GM21526 (cell line): ENCODE data around the gene FAM9A.

Source experiments
- ATAC-seq: cut with Tn5 transposase; IDR thresholded peaks from one replicate; pipeline ENCODE4 v1.9.1; 2021; ENCODE audit warnings: moderate library complexity; ENCODE audit not compliant: unreplicated experiment, low FRiP score

Gene FAM9A

DNA sequence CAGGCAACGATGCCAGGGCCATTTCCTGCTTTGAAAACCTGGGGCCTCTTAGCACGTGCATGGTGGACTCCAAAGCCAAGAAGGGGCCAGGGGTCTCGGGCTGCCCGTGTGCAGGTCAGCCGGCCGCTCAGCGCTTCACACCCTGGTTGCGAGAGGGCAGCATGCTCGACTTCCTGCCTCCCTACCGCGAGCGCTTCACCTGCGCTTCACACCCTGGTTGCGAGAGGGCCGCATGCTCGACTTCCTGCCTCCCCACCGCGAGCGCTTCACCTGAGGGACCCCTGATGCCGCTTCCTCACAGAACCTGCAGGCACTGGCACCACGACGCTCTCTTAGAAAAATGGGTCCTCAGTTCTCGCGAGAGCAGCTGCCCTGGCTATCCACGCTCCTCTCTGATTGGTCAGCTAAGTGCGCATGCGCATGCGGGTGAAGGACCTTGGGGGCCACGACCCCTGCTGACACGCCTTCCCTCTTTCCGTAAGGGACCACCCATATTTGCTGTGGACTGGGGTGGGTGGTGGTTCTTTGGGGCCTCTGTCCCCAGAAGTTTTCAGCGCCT lies at the start of gene FAM9A:
TSS of gene FAM9A (minus strand) at position 343 of the 559 bp plus-strand sequence. CDS start 1,212 bp downstream, outside the sequence.
- no peak for ATAC-seq

DNA sequence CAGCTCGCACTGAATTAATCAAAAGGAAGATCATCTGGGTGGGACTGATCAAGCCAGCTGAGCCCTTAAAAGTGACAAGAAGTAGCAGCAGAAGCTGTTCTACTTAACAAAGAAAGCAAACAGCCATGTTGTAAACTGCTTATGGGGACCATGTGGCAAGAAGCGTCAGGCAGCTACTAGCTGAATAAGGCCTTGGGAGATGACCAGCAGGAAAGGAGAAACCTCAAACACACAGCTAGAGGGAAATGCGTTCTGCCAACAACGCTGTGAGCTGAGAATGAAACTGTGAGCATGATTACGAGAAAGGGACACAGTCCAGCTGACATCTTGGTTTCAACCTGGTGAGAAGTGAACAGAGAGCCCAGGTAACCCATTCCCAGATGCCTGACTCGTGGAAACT lies 49.3 kb upstream of the FAM9A start:
- ATAC-seq, result no peak

DNA sequence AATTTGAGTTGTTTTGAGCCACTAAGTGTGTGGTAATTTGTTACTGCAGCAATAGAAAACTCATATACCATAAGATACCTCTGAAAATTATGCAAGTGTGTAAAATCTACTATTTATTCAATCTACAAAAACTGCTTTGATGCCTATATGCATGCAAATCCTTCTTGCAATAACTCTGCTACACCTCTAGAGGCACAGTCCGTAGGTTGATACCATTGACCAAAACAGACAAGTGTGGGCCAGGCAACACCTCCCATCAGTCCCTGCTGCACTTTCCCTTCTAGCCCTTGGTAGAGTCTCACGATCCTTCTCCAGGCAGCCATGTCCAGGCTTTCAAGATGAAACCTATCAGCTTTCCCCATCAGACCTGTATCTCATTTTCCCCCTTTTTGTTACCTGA lies 48.8 kb upstream of the FAM9A start:
- ATAC-seq, result peak; percentile 78

DNA sequence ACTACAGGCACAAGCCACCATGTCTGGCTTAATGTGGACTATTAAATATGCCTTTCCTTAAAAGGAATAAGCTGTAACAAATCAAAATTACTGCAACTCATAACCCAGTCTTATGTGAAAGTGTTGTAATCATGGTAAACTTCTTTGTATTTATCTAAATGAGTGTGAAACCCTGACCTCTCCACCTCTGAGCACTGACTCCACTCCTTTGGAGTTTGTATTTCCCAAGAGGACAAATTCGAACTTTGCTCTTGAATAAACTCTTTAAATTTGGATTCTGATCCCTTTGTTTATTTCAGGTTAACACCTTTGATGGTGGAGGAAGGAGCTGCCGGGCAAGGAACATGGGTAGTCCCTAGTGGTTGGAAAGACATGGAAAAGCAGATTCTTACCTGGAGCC lies 48.3 kb upstream of the FAM9A start:
- ATAC-seq, result no peak

DNA sequence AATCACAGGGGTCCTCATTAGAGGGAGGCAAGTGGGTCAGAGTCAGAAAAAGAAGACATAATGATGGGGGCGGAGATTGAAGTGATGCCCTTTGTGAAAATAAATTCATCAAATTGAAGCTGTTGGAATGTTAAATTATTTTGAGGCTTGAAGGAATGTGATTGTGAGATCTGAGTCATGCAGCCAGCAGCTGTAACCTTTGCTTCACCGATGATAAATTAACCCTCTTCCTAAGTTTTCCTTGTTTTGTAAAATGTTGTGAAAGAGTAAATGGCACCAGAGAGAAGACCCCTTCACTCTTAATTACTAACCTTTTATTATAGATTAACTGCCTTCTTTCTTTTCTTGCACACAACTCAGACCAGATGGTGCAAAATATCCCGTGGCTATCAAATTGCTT lies 47.7 kb upstream of the FAM9A start:
- ATAC-seq, result no peak

DNA sequence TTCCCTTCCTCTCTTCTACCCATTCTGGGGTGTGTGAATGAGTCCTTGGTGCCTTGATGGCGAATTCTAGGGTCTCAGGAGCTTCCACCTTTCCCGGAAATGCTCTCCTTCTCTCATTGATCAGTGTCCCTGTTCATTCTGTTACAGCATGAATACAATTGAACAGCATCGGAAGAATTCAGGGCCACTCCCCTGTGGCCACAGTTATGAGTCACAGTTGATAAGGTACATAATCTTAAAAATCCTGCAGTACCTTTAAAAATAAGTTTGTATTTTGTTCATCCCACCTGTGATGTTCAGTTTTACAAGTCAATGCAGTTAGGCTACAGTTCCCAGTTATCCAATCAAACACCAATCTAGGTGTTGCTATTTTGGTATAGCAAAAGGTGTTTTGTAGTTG lies 47.3 kb upstream of the FAM9A start:
- no peak for ATAC-seq

DNA sequence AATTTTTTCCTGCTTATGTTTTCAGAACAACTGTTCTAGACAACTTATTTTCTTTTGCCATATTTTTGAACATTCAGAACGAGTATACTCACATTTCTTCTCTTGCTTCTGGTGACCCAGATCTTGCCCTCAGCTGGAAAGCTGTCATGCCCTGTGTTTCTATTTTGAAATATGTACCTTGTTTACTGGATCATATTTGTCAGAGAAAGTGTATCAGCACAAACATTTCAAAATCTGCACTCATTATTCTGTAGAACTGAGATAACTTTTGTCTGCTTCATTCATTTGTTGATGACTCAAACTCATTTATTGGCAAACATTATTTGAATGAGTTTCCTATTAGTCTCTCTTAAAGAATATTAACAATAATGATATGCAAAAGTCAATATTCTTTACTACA lies 46.2 kb upstream of the FAM9A start:
- ATAC-seq, result no peak

DNA sequence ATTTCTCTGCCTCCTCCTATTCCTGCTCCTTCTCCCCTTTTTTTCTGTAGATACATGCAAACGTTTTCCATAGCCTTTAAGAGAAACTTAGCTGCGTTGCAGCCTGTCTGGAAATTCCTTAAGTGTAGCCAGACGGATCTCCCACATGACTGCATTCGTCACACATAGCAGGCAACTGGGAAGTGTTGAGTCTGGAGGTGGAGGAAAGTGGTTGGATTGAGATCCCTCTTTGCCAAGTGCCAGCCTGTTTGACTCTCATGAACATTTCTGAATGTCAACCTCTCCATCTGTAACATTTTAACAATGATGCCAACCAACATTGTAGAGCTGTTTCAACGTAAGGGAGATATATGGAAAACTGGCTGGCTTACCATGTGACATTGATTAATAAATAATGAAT lies 45.1 kb upstream of the FAM9A start:
- no peak for ATAC-seq

DNA sequence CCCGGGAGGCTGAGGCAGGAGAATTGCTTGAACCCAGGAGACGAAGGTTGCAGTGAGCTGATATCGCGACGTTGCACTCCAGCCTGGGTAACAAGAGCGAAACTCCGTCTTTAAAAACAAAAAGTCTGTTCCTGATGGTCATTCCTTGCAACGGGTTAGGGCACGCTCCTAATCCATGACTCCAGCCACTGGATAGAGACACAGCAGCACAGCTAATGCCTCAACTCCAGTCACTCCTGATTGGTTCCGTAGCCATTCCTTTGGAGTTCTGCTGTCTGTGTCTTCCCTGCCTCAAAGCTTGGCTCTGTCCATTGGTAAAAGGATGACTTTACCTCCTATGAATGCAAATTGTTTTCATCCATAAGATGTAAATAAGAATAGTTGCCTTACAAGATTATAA lies 44.3 kb upstream of the FAM9A start:
- ATAC-seq, result no peak

DNA sequence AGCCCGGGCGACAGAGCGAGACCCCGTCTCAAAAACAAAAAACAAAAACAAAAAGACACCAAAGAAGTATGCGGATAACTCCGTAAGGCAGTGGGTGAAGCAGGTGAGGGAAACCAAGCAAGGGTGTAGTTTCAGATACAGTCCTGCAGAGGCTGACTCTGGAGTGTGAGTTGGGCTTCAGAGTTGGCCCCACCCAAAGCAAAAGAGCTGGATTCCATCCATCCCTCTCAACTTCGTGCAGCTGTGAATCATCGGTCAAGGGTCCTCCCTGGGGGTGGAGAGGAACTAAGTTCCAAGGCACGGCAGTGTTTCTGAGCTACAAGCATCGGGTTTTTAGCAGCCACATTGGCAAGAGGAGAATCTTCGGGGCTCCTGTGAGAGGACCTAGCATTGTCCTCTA lies 43.9 kb upstream of the FAM9A start:
- no peak for ATAC-seq

DNA sequence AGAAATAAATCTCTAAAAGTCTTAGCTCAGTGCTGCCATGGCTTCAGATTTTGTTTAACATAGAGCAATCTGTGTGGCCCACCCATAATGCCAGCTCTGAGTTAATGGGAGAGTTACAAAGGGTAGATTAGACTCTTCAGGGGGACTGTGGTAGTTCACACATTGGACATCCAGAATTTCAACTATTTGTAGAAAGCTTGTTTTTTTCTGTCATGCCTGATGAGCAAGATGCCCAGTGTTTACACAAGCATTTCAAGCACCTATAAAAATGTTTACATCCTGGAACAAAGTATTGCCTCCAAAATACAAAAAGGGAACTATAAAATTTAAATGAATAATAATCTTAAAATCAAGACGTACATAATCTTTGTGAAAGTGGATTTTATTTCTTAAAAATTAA lies 43.0 kb upstream of the FAM9A start:
- no peak for ATAC-seq

DNA sequence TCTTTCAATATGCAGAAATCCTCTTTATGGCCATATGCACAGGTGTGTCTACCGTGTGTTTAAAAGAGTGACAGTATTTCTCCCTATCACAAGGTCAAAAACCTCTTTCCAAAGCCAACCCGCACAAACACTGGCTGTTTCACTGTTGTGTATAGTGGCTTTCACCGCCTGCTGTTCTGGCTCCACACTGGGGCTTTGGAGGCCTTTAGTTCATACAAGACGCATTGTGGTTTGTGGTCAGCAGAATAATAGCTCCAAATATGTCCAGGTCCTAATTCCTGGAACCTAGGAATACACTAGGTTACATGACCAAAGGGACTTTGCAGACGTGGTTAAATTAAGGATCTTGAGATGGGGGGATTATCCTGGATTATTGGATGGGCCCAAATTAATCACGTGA lies 40.7 kb upstream of the FAM9A start:
- ATAC-seq, result no peak

DNA sequence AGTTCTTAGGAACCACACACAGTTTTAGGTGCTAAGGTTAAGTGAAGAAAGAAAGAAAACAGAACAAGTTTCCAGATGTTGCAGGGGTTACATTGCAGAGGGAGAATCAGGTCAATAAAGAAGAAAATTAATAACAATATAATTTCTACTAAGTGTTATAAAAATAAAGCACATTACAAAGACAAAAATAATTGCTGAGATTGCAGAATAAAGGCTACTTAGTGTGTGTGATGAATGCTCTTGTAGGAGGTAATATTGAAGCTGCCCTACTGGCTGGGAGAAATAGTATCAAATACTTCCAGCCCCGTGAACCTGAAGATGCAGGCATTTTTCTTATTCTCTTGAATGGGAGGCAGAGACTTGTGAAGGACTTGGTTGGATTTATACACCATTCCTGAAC lies 33.2 kb upstream of the FAM9A start:
- ATAC-seq, result no peak

DNA sequence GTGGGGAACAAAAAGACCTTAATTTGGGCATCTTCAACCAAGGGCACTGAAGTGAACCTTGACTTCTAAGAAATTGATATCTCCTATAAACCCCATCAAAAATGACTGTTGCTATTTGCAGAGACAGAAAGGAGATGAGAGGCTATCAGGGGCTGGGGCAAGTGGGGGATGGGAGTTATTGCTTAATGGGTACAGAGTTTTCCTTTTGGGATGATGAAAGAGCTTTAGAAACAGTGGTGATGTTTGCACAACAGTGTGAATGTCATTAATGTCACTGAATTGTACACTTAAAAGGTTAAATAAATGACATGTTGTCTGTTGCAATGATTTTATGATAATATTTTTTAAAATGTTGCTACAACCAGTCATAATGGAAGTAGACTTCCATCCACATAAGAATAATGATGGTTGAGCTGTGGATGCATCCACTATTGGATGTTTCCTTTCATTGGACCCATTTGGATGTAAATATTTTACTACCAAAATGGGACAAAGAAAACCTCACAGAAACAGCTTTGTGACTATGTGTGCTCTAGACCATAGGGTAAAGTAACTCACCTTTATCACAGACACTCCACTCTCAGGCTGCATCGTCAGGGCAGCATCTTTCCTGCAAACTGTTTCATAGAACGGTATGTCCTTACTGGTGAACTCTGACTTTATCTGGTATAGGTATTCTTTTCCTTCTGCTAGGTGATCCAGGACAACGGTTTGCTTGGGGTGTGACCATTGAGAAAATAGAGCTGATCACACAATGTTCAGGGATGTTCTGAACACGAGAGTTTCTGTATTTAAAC lies 31.6 kb upstream of the FAM9A start:
- ATAC-seq, result no peak

DNA sequence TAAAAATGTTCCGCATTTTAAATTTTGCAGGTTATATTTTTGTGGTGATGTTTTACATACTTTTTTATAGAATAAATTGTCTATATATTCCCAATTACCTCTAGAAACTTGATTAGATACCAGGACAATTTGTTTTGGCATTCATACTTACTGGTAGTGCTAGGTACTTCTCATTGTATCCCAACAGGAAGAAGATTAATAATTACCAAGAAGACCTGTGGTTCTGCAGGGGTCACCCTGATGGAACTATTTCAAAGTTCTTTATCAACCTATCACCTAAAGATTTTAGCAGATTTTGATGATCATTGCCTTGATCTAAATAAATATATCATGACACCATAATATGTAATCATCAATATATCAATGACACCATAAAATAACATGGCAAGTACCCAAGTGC lies 22.5 kb upstream of the FAM9A start:
- no peak for ATAC-seq

DNA sequence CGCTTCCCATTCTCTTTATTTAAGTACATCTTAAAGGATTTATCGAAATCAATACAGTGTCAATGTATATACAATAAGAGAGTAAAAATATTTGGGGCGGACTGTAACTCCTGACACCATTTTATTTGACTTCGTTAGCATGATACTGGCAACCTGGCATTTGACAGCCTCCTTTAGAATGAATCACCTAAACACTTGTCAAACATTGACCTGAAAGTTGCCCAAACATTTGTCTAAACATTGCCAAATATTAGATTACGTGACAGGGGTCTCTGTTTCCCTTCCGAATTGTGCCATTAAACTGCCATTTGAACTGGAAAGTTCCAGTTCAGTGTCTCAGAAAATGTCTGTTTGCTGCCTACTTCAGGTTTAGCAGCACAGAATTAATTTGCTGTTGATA lies 20.8 kb upstream of the FAM9A start:
- no peak for ATAC-seq

DNA sequence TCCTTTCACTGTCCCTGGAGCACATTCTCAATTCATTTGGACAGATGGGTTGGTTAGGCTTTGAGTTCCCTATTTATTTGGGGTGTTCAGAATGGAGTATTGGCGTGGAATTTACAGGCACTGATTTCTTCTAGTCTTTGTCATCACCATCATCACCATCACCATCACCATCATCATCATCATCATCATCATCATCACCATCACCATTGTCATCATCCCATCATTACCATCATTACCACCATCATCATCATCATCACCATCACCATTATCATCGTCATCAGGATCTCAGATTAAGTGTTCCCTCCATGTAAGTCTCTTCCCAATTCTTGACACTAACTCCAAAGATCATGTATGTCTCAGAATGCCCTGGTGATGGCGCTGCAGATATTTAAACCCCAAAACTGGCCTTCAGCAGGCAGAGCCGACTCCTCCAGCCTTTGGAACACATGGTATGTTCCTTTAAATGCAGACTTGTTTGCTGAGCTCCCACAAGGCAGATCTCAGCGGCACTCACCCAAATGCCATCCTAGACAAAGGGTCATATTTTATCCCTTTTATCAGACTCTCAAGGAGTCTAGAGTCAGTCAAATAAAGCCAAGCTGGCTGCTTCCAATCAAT lies 19.8 kb upstream of the FAM9A start:
- ATAC-seq, result no peak

DNA sequence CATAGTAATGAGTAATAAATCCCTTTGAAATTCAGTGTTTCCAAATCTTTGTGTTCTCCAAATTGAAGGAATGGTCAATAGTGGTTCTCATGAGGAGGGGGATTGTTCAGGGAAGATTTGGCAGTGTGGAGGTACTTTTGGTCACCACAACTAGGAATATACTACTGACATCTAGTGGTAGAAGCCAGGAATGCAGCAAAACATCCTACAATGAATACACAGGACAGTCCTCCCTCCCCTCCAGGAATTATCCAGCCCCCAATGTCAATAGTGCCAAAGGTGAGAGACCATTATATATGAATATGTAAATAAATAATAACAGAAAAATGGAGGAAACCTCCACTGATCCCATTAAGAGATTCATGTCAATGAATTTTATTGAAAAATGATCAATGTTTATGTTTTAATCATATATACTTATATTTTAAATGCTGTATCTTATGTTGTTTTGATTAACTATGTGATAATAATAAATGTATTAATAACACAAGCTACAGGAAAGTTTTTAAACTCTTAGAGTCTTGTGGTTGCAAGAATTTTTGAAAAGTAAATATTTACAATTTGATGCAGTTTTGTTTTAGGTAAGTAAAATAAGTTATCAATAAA lies 14.4 kb upstream of the FAM9A start:
- no peak for ATAC-seq

DNA sequence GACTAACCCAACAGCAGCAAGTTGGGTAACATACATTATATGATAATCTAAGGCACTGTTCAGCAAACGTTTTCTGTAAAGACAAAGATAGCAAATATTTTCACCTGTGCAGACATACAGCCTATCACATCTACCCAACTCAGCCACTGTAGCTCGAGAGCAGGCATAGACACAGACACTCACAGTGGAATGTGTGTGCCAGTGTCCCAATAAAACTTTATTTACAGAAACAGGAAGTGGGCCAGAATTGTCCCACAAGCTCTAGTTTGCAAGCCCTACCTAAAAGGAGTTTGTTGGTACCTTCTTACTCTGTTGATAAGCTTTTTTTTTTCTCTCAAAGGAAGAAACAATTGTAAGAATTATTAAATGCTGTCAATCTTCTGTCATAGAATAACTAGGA lies 11.9 kb upstream of the FAM9A start:
- ATAC-seq, result no peak

DNA sequence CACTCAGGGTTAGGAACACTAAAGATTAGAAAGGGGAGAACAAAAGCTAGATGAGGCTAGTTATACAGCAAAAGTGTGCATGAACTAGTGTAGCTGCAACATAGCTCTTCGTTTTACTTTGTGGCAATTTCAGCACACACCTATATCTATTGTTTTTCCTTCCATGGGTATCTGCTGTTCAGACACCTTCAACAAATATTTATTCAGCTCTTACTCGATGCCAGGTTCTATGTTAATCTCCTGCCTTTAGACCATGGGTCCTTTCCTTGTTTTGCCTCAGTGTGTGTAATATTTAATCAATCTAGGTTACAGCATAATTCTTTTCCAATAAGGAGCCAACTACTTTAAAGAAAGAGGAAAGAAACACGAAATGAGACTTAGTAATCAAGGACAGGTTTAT lies 10.4 kb upstream of the FAM9A start:
- ATAC-seq, result no peak

DNA sequence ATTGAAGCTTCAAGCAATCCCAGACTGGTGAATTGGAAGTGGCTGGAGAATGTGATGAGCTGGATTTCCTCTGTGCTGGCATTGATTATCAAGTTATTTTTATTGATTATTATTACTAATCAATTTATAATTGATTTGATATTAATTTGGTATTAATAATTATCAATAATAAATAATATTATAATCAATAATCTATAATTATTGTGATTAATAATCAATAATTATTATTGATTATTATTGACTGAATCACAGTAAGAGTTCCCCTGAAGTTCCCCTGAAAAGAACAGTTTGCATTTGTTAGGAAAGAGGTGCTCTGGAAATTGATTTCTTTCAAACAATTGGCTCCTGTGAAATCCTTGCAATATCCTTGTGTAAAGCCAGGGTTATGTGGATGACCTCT lies 7.5 kb upstream of the FAM9A start:
- no peak for ATAC-seq

DNA sequence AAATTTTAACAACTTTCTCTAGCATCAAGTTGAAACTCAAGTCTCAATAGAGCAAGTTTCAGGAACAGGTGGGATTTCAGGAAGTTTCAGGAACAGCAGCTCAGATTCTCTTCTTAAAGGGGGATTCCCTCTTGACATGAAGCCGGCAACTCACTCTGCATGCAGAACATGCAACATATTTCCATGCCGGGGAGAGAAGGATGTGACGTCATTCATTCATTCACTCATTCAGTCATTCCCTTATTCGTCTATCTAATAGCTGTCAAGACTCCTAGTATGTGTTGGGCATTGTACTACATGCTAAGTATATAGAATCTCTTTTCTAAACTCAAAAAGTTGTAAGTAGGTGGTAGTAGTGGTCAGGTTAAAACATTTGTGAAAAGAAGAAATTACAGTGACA lies 4.8 kb upstream of the FAM9A start:
- ATAC-seq, result no peak
